GM18873 (cell line): ENCODE data around the gene YAP1.
"Not testable (repeated sequence)": the region's sequence is repeated elsewhere in the genome, so short reads cannot be mapped to it uniquely, and the experiment has no call there.

ENCODE experiments used
- ATAC-seq: cut with Tn5 transposase; IDR thresholded peaks from one replicate; pipeline ENCODE4 v1.9.1; 2021; ENCODE audit warnings: mild to moderate bottlenecking, moderate library complexity, moderate number of reproducible peaks; ENCODE audit not compliant: unreplicated experiment, low FRiP score

YAP1 gene

GRCh38 chr11:102196351-102196750 is 86.1 kb downstream of the YAP1 start:
- ATAC-seq: no peak

DNA sequence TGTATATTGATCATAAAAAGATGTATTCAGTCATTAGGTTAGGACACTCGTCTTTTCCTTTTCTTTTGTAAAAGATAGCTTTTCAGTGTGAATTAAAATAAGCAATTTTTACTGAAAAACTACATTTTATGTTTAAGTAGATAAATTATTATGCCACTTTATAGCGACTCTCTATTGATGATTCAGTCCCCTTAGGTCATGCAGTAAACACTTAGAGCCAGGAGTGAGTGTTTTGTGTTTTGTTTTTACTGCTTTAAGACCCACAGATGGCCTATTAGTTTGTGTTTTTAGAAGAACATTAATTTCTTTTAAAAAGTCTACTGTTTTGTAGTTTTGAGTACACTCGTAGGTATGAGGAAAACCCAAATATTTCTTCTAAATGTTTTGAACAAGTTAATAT is 86.6 kb downstream of the YAP1 start:
- ATAC-seq: no peak

- no peak for ATAC-seq
These were observed 87.5 kb downstream of the YAP1 start for GRCh38 chr11:102197670-102198139.

- no peak for ATAC-seq
These were observed 89.4 kb downstream of the YAP1 start for GRCh38 chr11:102199673-102200072.

DNA sequence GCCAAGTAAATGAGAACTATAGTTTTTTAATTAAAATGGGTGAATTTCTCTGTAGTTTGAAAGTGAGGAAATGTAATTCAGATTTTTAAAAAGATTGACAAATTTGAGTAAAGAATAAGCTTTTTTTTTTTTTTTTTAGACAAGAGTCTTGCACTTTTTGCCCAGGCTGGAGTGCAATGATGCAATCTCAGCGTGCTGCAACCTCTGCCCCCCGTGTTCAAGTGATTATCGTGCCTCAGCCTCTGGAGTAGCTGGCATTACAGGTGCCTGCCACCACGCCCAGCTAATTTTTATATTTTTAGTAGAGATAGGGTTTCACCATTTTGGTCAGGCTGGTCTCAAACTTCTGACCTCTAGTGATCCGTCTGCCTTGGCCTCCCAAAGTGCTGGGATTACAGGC is 90.1 kb downstream of the YAP1 start:
- ATAC-seq: not testable (repeated sequence)

DNA sequence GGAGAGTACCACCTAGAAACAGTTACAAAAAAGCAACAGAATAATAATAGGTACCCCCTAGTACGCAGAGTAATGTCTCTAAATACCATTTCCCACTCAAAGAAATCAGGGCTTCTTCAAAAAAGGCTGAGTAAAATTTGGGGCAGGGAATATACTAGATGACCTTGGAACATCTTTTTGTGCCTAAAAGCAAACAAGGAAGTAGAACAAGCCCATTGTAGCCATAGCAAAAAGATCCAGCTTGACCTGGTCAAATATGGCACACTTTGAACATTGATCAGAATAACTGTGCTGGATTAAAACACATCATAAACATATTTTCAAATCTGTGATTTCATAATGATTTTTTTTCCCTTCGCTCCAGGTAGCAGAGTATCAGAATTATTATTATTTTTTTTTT is 91.5 kb downstream of the YAP1 start:
- ATAC-seq: no peak

DNA sequence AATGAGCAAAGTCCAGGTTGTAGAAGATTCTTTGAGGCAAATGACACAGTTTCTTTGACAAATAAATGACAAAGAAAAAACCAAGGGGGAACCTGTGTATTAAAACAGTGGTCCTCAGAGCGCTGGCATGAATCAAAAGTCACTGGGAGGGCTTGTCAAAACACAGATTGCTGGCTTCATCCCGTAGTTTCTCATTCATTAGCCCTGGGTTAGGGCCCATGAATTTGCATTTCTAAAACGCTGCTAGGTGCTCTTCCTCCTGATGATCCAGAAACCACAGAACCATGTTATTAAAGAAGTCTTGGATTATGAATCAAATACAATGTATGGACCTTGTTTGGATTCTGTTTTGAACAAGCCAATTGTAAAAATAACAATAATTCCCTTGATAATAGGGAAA is 92.7 kb downstream of the YAP1 start:
- ATAC-seq: no peak

DNA sequence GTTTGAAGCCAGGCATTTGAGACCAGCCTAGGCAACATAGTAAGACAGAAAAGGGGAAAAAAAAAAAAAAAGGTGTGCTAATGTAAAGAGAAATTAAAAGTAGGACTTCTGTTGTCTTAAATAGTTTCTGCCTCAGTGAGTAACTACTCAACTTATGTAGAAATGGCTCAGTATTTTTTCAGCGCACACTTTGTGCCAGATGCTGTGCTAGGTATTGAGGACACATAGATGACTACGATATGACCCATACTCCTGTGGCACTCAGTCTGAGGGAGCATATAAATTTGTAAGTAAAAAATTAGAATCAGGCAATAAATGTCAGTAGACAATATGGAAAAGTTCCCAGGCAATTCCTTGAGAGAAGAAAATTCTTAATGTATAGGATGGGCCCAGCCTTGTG is 93.9 kb downstream of the YAP1 start:
- ATAC-seq: no peak

GRCh38 chr11:102205805-102206204 is 95.6 kb downstream of the YAP1 start:
- no peak for ATAC-seq

DNA sequence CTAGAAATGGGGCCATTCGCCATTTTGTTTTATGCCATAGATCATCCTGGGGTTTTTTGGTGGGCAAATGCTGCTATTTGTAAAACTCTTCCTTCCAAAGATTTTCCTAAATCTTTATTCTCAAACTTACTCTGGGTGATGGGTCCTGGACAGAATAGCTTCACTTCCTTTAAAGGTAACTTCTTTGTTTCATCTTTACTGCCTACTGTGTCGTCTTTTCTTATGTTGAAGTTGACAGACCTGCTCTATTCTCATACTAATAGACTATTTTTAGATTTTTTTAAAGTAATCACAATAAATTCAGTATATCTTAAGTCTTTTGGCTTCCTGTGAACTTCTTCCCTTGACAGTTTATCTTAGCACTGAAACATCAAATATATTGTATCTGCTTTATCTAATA is 98.6 kb downstream of the YAP1 start:
- no peak for ATAC-seq

GRCh38 chr11:102214623-102215022 is 104.4 kb downstream of the YAP1 start:
- ATAC-seq: no peak

- ATAC-seq: no peak
These were observed 106.3 kb downstream of the YAP1 start for GRCh38 chr11:102216433-102217075.

GRCh38 chr11:102220728-102221467 is 110.7 kb downstream of the YAP1 start:
- ATAC-seq: no peak

GRCh38 chr11:102223859-102224258 is 113.6 kb downstream of the YAP1 start:
- ATAC-seq: no peak

- no peak for ATAC-seq
These were observed 115.7 kb downstream of the YAP1 start for GRCh38 chr11:102225689-102226568.

DNA sequence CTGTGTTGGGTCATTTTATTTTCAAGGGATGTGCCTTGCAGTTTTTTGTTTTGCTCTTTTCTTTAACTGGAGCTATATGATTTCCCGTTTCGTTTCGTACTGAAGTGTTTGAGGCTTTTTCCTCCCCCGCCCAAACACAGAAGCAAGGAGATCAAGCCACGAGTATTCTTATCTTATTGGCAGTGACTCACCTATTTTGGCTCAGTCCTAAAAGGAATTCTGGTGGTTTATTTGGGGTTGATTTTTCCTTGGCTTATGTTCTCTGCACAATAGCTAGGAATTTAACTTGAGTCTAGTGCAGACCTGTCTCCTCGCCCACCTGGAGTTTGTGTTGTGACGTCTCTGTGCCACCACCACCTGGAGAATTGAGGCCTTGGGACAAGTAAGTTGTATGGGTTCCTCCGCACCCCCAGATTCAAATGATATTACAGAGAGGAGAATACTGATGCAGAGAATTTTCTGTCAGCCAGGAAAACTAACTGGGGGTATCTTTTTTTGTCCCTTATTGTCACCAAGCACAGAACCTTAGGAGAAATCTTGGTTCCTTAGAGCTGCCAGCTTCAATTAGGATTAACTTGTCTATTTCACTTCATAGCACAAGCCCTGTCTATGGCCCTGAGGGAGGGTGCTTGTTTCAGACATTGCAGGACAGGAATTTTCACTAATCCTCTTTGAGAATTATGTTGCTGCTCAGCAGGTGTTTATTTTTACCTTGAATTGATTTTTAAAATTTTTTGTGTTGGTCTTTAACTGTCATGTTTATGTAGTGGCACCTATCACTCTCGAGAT is 116.6 kb downstream of the YAP1 start:
- ATAC-seq: no peak

GRCh38 chr11:102229510-102230123 is 119.4 kb downstream of the YAP1 start:
- no peak for ATAC-seq

GRCh38 chr11:102230186-102230585 is 119.9 kb downstream of the YAP1 start:
- no peak for ATAC-seq

GRCh38 chr11:102230911-102231310 is 120.7 kb downstream of the YAP1 start:
- ATAC-seq: no peak
